H9 (cell line): ENCODE data around the gene ZDHHC13. TPM values are rescaled to one million over a fixed set of nuclear protein-coding genes. Genes with fewer than 3 reads are reported as not detected.

Experiments used
- DNase-seq: peaks from one replicate; pipeline ENCODE4 v3.0.0-alpha.2; 2017
- H2AFZ ChIP-seq: one replicate; pipeline ENCODE4 v1.6.1; 2013; ENCODE audit warnings: mild to moderate bottlenecking, low read length, control low read depth, moderate library complexity
- H2AK5ac ChIP-seq: 2 replicates; pipeline ENCODE4 v1.6.1; 2013; ENCODE audit warnings: low read length, control low read depth, mixed read lengths; ENCODE audit not compliant: insufficient read length
- H2BK120ac ChIP-seq: one replicate; pipeline ENCODE4 v1.6.1; 2013; ENCODE audit warnings: low read depth, mild to moderate bottlenecking, low read length, control low read depth, inconsistent platforms; ENCODE audit not compliant: poor library complexity, severe bottlenecking
- H2BK12ac ChIP-seq: 2 replicates; pipeline ENCODE4 v1.6.1; 2013; ENCODE audit warnings: low read length, control low read depth, mixed read lengths, low read depth; ENCODE audit not compliant: insufficient read length
- H2BK15ac ChIP-seq: 2 replicates; pipeline ENCODE4 v1.6.1; 2013; ENCODE audit warnings: low read depth, low read length, control low read depth
- H2BK20ac ChIP-seq: one replicate; pipeline ENCODE4 v1.6.1; 2013; ENCODE audit warnings: low read depth, mild to moderate bottlenecking, low read length, control low read depth, inconsistent platforms; ENCODE audit not compliant: poor library complexity, severe bottlenecking
- H2BK5ac ChIP-seq: 2 replicates; pipeline ENCODE4 v1.6.1; 2013; ENCODE audit warnings: low read length, control low read depth, mixed read lengths; ENCODE audit not compliant: insufficient read length
- H3K14ac ChIP-seq: 2 replicates; pipeline ENCODE4 v1.6.1; 2013; ENCODE audit warnings: low read length, control low read depth; ENCODE audit not compliant: insufficient read depth
- H3K18ac ChIP-seq: 2 replicates; pipeline ENCODE4 v1.6.1; 2013; ENCODE audit warnings: low read depth, mild to moderate bottlenecking, mixed read lengths, low read length, control low read depth; ENCODE audit not compliant: insufficient read length
- H3K23ac ChIP-seq: 2 replicates; pipeline ENCODE4 v1.6.1; 2013; ENCODE audit warnings: low read length, control low read depth, mixed read lengths, low read depth; ENCODE audit not compliant: insufficient read length
- H3K23me2 ChIP-seq: 2 replicates; pipeline ENCODE4 v1.6.1; 2013; ENCODE audit warnings: low read depth, mild to moderate bottlenecking, mixed read lengths, low read length, control low read depth; ENCODE audit not compliant: insufficient read length, poor library complexity, severe bottlenecking
- H3K27ac ChIP-seq: 2 replicates; pipeline ENCODE4 v1.5.1; 2013; ENCODE audit warnings: low read length, control low read depth, mixed read lengths, low read depth; ENCODE audit not compliant: insufficient read length
- H3K27me3 ChIP-seq: 2 replicates; pipeline ENCODE4 v1.6.1; 2013; ENCODE audit warnings: low read length, control low read depth, inconsistent platforms; ENCODE audit not compliant: insufficient read depth
- H3K4ac ChIP-seq: 2 replicates; pipeline ENCODE4 v1.6.1; 2013; ENCODE audit warnings: low read depth, mild to moderate bottlenecking, control low read depth, inconsistent platforms, low read length, moderate library complexity
- H3K4me1 ChIP-seq: 2 replicates; pipeline ENCODE4 v1.6.1; 2013; ENCODE audit warnings: low read length, control low read depth, inconsistent platforms; ENCODE audit not compliant: insufficient read depth
- H3K4me2 ChIP-seq: 2 replicates; pipeline ENCODE4 v1.6.1; 2013; ENCODE audit warnings: low read length, control low read depth, mixed read lengths; ENCODE audit not compliant: insufficient read length, insufficient read depth
- H3K56ac ChIP-seq: 2 replicates; pipeline ENCODE4 v1.6.1; 2013; ENCODE audit warnings: low read depth, mild to moderate bottlenecking, mixed read lengths, low read length, control low read depth; ENCODE audit not compliant: insufficient read length
- H3K79me1 ChIP-seq: 2 replicates; pipeline ENCODE4 v1.6.1; 2013; ENCODE audit warnings: low read depth, mild to moderate bottlenecking, moderate library complexity, low read length, control low read depth, inconsistent platforms; ENCODE audit not compliant: insufficient read depth, poor library complexity, severe bottlenecking
- H3K79me2 ChIP-seq: 2 replicates; pipeline ENCODE4 v1.6.1; 2013; ENCODE audit warnings: low read length, control low read depth, inconsistent platforms; ENCODE audit not compliant: insufficient read depth
- H3K9ac ChIP-seq: 2 replicates; pipeline ENCODE4 v1.6.1; 2013; ENCODE audit warnings: low read length, control low read depth, mixed read lengths; ENCODE audit not compliant: insufficient read length; ENCODE audit errors: extremely low read depth
- H3K9me3 ChIP-seq: one replicate; pipeline ENCODE4 v1.6.1; 2013; ENCODE audit warnings: low read depth, low read length, inconsistent platforms; ENCODE audit not compliant: control insufficient read depth
- H3T11ph ChIP-seq: one replicate; pipeline ENCODE4 v1.6.1; 2013; ENCODE audit warnings: mild to moderate bottlenecking, low read length, control low read depth, inconsistent platforms
- H4K20me1 ChIP-seq: one replicate; pipeline ENCODE4 v1.6.1; 2013; ENCODE audit not compliant: control insufficient read depth, insufficient read length, insufficient read depth
- H4K5ac ChIP-seq: 2 replicates; pipeline ENCODE4 v1.6.1; 2013; ENCODE audit warnings: low read depth, mild to moderate bottlenecking, mixed read lengths, low read length, control low read depth; ENCODE audit not compliant: insufficient read length
- H4K8ac ChIP-seq: replicated peaks from 2 replicates; pipeline ENCODE4 v1.6.1; 2013; ENCODE audit warnings: low read length, control low read depth, mixed read lengths, low read depth; ENCODE audit not compliant: insufficient read length
- H4K91ac ChIP-seq: 2 replicates; pipeline ENCODE4 v1.6.1; 2013; ENCODE audit warnings: low read depth, mild to moderate bottlenecking, moderate library complexity, mixed read lengths, low read length, control low read depth; ENCODE audit not compliant: insufficient read length
- H3K27ac Mint-ChIP-seq, 3 experiments: 2 replicates in 2 of 3; 3 replicates in 1 of 3; pipeline ENCODE4 v1.8.0; 2020 to 2021; ENCODE audit warnings: mixed read lengths in 3 of 3, mild to moderate bottlenecking in 1 of 3, moderate library complexity in 1 of 3
- H3K27me3 Mint-ChIP-seq: 2 replicates; pipeline ENCODE4 v1.8.0; 2021; ENCODE audit warnings: low read depth, mild to moderate bottlenecking, moderate library complexity, mixed read lengths
- H3K36me3 Mint-ChIP-seq, 3 experiments: 2 replicates in 2 of 3; 3 replicates in 1 of 3; pipeline ENCODE4 v1.8.0; 2020 to 2021; ENCODE audit warnings: low read depth in 3 of 3, mixed read lengths in 3 of 3; ENCODE audit not compliant: insufficient read depth in 1 of 3
- H3K4me1 Mint-ChIP-seq, 2 experiments: 2 replicates each; pipeline ENCODE4 v1.8.0; 2020; ENCODE audit warnings: mixed read lengths in 2 of 2
- H3K4me3 Mint-ChIP-seq, 2 experiments: 2 replicates in 1 of 2; 3 replicates in 1 of 2; pipeline ENCODE4 v1.8.0; 2020 to 2021; ENCODE audit warnings: mild to moderate bottlenecking in 2 of 2, mixed read lengths in 2 of 2, moderate library complexity in 1 of 2
- H3K9me3 Mint-ChIP-seq, 2 experiments: 2 replicates in 1 of 2; 3 replicates in 1 of 2; pipeline ENCODE4 v1.8.0; 2020; ENCODE audit warnings: mild to moderate bottlenecking in 2 of 2, mixed read lengths in 2 of 2, moderate library complexity in 1 of 2
- WGBS: extraction: QIAGEN DNeasy Blood & Tissue Kit; methylation state at CpG from one replicate; pipeline ENCODE4 v1.1.7; 2013; ENCODE audit warnings: missing lambda C conversion rate, low lambda C conversion rate, mixed read lengths; ENCODE audit not compliant: insufficient read length; ENCODE audit errors: extremely low coverage; 5-methylcytosine and 5-hydroxymethylcytosine counted together
- total RNA-seq: library from RNA; stranded (reverse); gene quantifications from 2 replicates; pipeline ENCODE4 v1.2.1, GENCODE V29; 2021
- TF ChIP-seq, protein P1 (sequence below): fragments of 200-600 bp; sonication (generic); conservative IDR thresholded peaks from 3 replicates; pipeline ENCODE4 v1.8.0; 2021; ENCODE audit warnings: antibody characterized with exemption, mild to moderate bottlenecking

The ZDHHC13 gene
- total RNA-seq, 1 experiment from 2014 or later: 20.9 TPM

DNA sequence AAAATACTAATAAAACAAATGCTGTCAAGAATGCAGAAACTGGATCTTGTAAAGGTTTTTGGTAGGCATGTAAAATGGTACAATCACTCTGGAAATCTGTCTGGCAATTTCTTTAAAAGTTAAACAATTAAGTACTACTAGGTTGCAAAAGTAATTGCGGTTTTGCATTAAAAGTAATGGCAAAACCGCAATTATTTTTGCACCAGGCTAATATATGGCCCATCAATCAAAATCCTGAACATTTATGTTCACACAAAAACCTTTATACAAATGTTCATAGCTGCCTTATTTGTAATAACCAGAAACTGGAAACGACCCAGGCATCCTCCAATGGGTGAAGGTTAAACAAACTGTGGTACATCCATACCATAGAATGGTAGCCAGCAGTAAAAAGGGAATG, 24.6 kb upstream of the ZDHHC13 start:
- Histone ChIP-seq H3K27me3 (no peaks in the 10 kb centered on the region), H3K9ac (no peak overlapping the region), H3K56ac (no peak overlapping the region), H3K27ac (no peak overlapping the region), H3K4me2 (no peak overlapping the region), H3K14ac (no peak overlapping the region), H3K9me3 (no peaks in the 10 kb centered on the region), H3K79me2 (no peaks in the 10 kb centered on the region), H3T11ph (no peak overlapping the region), H2AK5ac (no peak overlapping the region), H3K79me1 (no peaks in the 10 kb centered on the region), H2BK5ac (no peak overlapping the region), H2BK20ac (no peak overlapping the region), H3K4ac (no peak overlapping the region), H2BK15ac (no peak overlapping the region), H4K8ac (no peak overlapping the region), H2BK120ac (no peak overlapping the region), H2AFZ (no peak overlapping the region), H3K4me1 (no peaks in the 10 kb centered on the region), H4K91ac (no peak overlapping the region), H3K18ac (no peak overlapping the region), H3K23ac (no peak overlapping the region), H4K20me1 (no peaks in the 10 kb centered on the region), H2BK12ac (no peak overlapping the region), H3K23me2 (no peaks in the 10 kb centered on the region), H4K5ac (no peak overlapping the region)
- Mint-ChIP-seq H3K4me3 (no peak overlapping the region), H3K27ac (no peak overlapping the region), H3K9me3 (no peaks in the 10 kb centered on the region), H3K4me1 (no peaks in the 10 kb centered on the region), H3K27me3 (peaks cover 24% of the 10 kb centered on the region), H3K36me3 (no peaks in the 10 kb centered on the region)
- no CpG with 5 or more reads among the region's 3 CpGs for WGBS
- no peak for DNase-seq
- TF ChIP-seq, protein P1, sequence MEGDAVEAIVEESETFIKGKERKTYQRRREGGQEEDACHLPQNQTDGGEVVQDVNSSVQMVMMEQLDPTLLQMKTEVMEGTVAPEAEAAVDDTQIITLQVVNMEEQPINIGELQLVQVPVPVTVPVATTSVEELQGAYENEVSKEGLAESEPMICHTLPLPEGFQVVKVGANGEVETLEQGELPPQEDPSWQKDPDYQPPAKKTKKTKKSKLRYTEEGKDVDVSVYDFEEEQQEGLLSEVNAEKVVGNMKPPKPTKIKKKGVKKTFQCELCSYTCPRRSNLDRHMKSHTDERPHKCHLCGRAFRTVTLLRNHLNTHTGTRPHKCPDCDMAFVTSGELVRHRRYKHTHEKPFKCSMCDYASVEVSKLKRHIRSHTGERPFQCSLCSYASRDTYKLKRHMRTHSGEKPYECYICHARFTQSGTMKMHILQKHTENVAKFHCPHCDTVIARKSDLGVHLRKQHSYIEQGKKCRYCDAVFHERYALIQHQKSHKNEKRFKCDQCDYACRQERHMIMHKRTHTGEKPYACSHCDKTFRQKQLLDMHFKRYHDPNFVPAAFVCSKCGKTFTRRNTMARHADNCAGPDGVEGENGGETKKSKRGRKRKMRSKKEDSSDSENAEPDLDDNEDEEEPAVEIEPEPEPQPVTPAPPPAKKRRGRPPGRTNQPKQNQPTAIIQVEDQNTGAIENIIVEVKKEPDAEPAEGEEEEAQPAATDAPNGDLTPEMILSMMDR: no peak
